Liver (tissue), 9 donors: Measurements from ENCODE around the gene C1orf21. TPM values are rescaled to one million over a fixed set of nuclear protein-coding genes. Genes with fewer than 3 reads are reported as not detected.

Source experiments
- DNase-seq: peaks from one replicate; pipeline ENCODE4 v3.0.0-alpha.2; 2017; ENCODE audit warnings: low spot score
- H3K27ac ChIP-seq, 2 donors: one replicate each; pipeline ENCODE4 v1.7.0; 2013; ENCODE audit warnings: inconsistent platforms in 2 of 2, low read length in 2 of 2, control low read depth in 1 of 2, low read depth in 1 of 2, mild to moderate bottlenecking in 1 of 2
- H3K27me3 ChIP-seq, 4 donors: one replicate each; pipeline versions ENCODE4 v1.6.1 to v1.7.0; 2013; ENCODE audit warnings: low read length in 3 of 4, inconsistent platforms in 1 of 4, mild to moderate bottlenecking in 1 of 4, moderate library complexity in 1 of 4; ENCODE audit not compliant: control insufficient read depth in 4 of 4, insufficient read depth in 4 of 4
- H3K36me3 ChIP-seq, 4 donors: one replicate each; pipeline versions ENCODE4 v1.6.1 to v1.7.0; 2013; ENCODE audit warnings: low read length in 3 of 4, mild to moderate bottlenecking in 3 of 4, low read depth in 1 of 4, moderate library complexity in 1 of 4; ENCODE audit not compliant: control insufficient read depth in 4 of 4, insufficient read depth in 3 of 4
- H3K4me1 ChIP-seq, 4 donors: one replicate each; pipeline versions ENCODE4 v1.6.1 to v1.7.0; 2013; ENCODE audit warnings: low read length in 3 of 4, mild to moderate bottlenecking in 3 of 4, moderate library complexity in 1 of 4; ENCODE audit not compliant: control insufficient read depth in 4 of 4, insufficient read depth in 4 of 4
- H3K4me3 ChIP-seq, 3 donors: one replicate each; pipeline versions ENCODE4 v1.6.1 to v1.7.0; 2013; ENCODE audit warnings: low read length in 3 of 3, control low read depth in 1 of 3, low read depth in 1 of 3, mild to moderate bottlenecking in 1 of 3
- H3K9ac ChIP-seq, 2 donors: one replicate each; pipeline ENCODE4 v1.7.0; 2013; ENCODE audit warnings: low read length in 2 of 2, mild to moderate bottlenecking in 2 of 2, moderate library complexity in 2 of 2, control low read depth in 1 of 2, low read depth in 1 of 2
- H3K9me3 ChIP-seq, 4 donors: one replicate each; pipeline versions ENCODE4 v1.6.1 to v1.7.0; 2013; ENCODE audit warnings: low read length in 3 of 4; ENCODE audit not compliant: control insufficient read depth in 4 of 4
- CTCF ChIP-seq: fragments of 150-350 bp; IDR thresholded peaks from 2 replicates; pipeline ENCODE4 v1.5.1; 2017; ENCODE audit warnings: improper control_type of control experiment, low read depth, low read length; ENCODE audit not compliant: missing input control
- EGR1 ChIP-seq, 2 donors: IDR thresholded peaks; 2 replicates each; pipeline ENCODE4 v1.6.1; 2016 to 2018; ENCODE audit warnings: antibody characterized with exemption in 2 of 2, low read depth in 2 of 2
- FOXA1 ChIP-seq: IDR thresholded peaks from 2 replicates; pipeline ENCODE4 v1.6.1; 2016; ENCODE audit warnings: antibody characterized with exemption
- FOXA2 ChIP-seq: IDR thresholded peaks from 2 replicates; pipeline ENCODE4 v1.6.1; 2016; ENCODE audit warnings: antibody characterized with exemption
- GABPA ChIP-seq, 2 donors: IDR thresholded peaks in 1 of 2; conservative IDR thresholded peaks in 1 of 2; 2 replicates each; pipeline ENCODE4 v1.6.1; 2016; ENCODE audit warnings: antibody characterized with exemption in 2 of 2, mild to moderate bottlenecking in 1 of 2, moderate library complexity in 1 of 2
- HNF4A ChIP-seq, 2 donors: conservative IDR thresholded peaks; 2 replicates each; pipeline ENCODE4 v1.6.1; 2016; ENCODE audit warnings: antibody characterized with exemption in 2 of 2, mild to moderate bottlenecking in 2 of 2
- HNF4G ChIP-seq: IDR thresholded peaks from 2 replicates; pipeline ENCODE4 v1.6.1; 2016; ENCODE audit warnings: antibody characterized with exemption
- JUND ChIP-seq, 2 donors: IDR thresholded peaks; 2 replicates each; pipeline ENCODE4 v1.6.1; 2016; ENCODE audit warnings: antibody characterized with exemption in 2 of 2
- MAX ChIP-seq: IDR thresholded peaks from 2 replicates; pipeline ENCODE4 v1.6.1; 2016; ENCODE audit warnings: antibody characterized with exemption
- NR2F2 ChIP-seq: IDR thresholded peaks from 2 replicates; pipeline ENCODE4 v1.6.1; 2016; ENCODE audit warnings: antibody characterized with exemption
- RAD21 ChIP-seq, 2 donors: IDR thresholded peaks; 2 replicates each; pipeline ENCODE4 v1.6.1; 2016; ENCODE audit warnings: antibody characterized with exemption in 2 of 2, mild to moderate bottlenecking in 2 of 2
- REST ChIP-seq: IDR thresholded peaks from 2 replicates; pipeline ENCODE4 v1.6.1; 2016; ENCODE audit warnings: antibody characterized with exemption, mild to moderate bottlenecking
- RXRA ChIP-seq, 2 donors: IDR thresholded peaks; 2 replicates each; pipeline ENCODE4 v1.6.1; 2017 to 2018; ENCODE audit warnings: antibody characterized with exemption in 2 of 2, mild to moderate bottlenecking in 1 of 2
- SP1 ChIP-seq: IDR thresholded peaks from 2 replicates; pipeline ENCODE4 v1.6.1; 2018; ENCODE audit warnings: antibody characterized with exemption, mild to moderate bottlenecking
- TAF1 ChIP-seq: conservative IDR thresholded peaks from 2 replicates; pipeline ENCODE4 v1.6.1; 2016; ENCODE audit warnings: antibody characterized with exemption, mild to moderate bottlenecking
- YY1 ChIP-seq: IDR thresholded peaks from 2 replicates; pipeline ENCODE4 v1.6.1; 2016; ENCODE audit warnings: antibody characterized with exemption, mild to moderate bottlenecking
- ZBTB33 ChIP-seq: IDR thresholded peaks from 2 replicates; pipeline ENCODE4 v1.6.1; 2016; ENCODE audit warnings: antibody characterized with exemption
- WGBS: extraction: QIAGEN DNeasy Blood & Tissue Kit; methylation state at CpG from one replicate; pipeline ENCODE4 v1.1.7; 2013; 5-methylcytosine and 5-hydroxymethylcytosine counted together
- polyA plus RNA-seq, 2 donors: library from polyadenylated mRNA; stranded (reverse) in 1 of 2; unstranded in 1 of 2; fragments of 200-250 nt in 1 of 2; fragments of >200 nt in 1 of 2; fragmentation: Nextera tagmentation in 1 of 2; extraction: Ambion mirVana in 1 of 2; gene quantifications; one replicate each; pipeline versions ENCODE4 v1.2.1 to v1.2.3, GENCODE V29; 2013 to 2015
- total RNA-seq, 2 donors: library from RNA; depleted of rRNA; stranded (reverse); fragments of >200 nt; gene quantifications; one replicate each; pipeline ENCODE4 v1.2.3, GENCODE V29; 2014
- TF ChIP-seq, protein P1 (sequence below): IDR thresholded peaks from 2 replicates; pipeline ENCODE4 v1.6.1; 2016; ENCODE audit warnings: antibody characterized with exemption
- donor health status: healthy.
- donor health status: healthy.
- donor health status: healthy.
- donor health status: healthy.
- donor health status: healthy.

C1orf21 gene
- total and polyA plus RNA-seq, 4 donors, result 2.3 to 21.3 (median 13.4) TPM

DNA sequence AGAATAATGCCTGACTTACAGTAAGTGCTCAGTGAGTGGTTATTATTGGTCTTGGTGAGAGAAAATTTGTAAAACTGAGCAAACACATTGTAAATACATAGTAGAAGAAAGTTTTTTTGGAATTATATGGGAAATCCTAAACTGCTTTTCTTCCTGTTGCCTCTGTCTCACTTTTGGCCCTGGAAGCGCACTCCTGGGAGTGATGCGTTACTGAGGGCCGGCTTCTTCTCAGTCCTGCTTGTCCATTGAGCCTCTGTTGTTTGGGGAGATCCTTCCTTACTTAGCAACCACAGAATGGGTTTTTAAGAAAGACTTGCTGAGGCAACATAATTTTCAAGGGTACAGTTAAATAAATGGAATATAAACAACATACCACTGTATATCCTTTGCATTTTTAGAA, 201.9 kb downstream of the C1orf21 start:
- H3K4me1 ChIP-seq, result peaks cover 0 to 14% (median 2%) of the 10 kb centered on the region in 4 donors
- DNase-seq, result no peak
- no peaks in the 10 kb centered on the region for H3K27me3 ChIP-seq
- no peak overlapping the region for H3K27ac ChIP-seq
- peaks cover 0 to 11% (median under 1%) of the 10 kb centered on the region in 4 donors for H3K36me3 ChIP-seq
- no peaks in the 10 kb centered on the region for H3K9me3 ChIP-seq
- H3K9ac ChIP-seq, result no peak overlapping the region
- no peak overlapping the region for H3K4me3 ChIP-seq
- TF ChIP-seq HNF4A (conservative IDR thresholded peaks at IDR 0.05) (no peak), GABPA (IDR thresholded peaks at IDR 0.05 in 1 of 2, conservative IDR thresholded peaks at IDR 0.05 in 1 of 2) (no peak), HNF4G (no peak)
- WGBS, result over 99% methylated on average over 3 of the region's 3 CpGs

- Histone ChIP-seq H3K4me1 (peaks cover 0 to 14% (median 2%) of the 10 kb centered on the region in 4 donors), H3K36me3 (peaks cover 0 to 11% (median under 1%) of the 10 kb centered on the region in 4 donors), H3K4me3 (no peak overlapping the region), H3K27me3 (no peaks in the 10 kb centered on the region), H3K27ac (peak overlapping the region; percentile 73 to 79), H3K9me3 (no peaks in the 10 kb centered on the region), H3K9ac (peak overlapping the region in 1 of 2 donors; percentile 24)
- no peak for TF ChIP-seq CTCF
- no peak for TF ChIP-seq FOXA2
- TF ChIP-seq TAF1, result peak; percentile 22
- TF ChIP-seq, protein P1, sequence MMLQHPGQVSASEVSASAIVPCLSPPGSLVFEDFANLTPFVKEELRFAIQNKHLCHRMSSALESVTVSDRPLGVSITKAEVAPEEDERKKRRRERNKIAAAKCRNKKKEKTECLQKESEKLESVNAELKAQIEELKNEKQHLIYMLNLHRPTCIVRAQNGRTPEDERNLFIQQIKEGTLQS, result peak; percentile 72
- TF ChIP-seq HNF4G, result peak; percentile 87
- peak; percentile 24 for TF ChIP-seq ZBTB33
- TF ChIP-seq HNF4A (conservative IDR thresholded peaks at IDR 0.05), result peak; percentile 91 to 93
- no peak for TF ChIP-seq FOXA1
- no peak for TF ChIP-seq EGR1 (IDR thresholded peaks at IDR 0.05; ENCODE audit: low read depth in 2 of 2)
- no peak for TF ChIP-seq REST
- no peak for TF ChIP-seq GABPA (IDR thresholded peaks at IDR 0.05 in 1 of 2, conservative IDR thresholded peaks at IDR 0.05 in 1 of 2)
- no peak for TF ChIP-seq MAX
- peak; percentile 92 for TF ChIP-seq SP1
- TF ChIP-seq RXRA (IDR thresholded peaks at IDR 0.05), result peak; percentile 28 to 40
- peak in 1 of 2 donors; percentile 62 for TF ChIP-seq RAD21 (IDR thresholded peaks at IDR 0.05)
- peak; percentile 58 for TF ChIP-seq YY1
- peak; percentile 77 to 89 for TF ChIP-seq JUND (IDR thresholded peaks at IDR 0.05)
- no peak for TF ChIP-seq NR2F2
- 21% methylated on average over 5 of the region's 5 CpGs for WGBS
- no peak for DNase-seq
Observed at GRCh38 chr1:184590163-184590750, 203.4 kb downstream of the C1orf21 start.
